Measurements from ENCODE around the gene TEX264. TPM values are rescaled to one million over a fixed set of nuclear protein-coding genes. Genes with fewer than 3 reads are reported as not detected.

Gene TEX264
- total RNA-seq, 1 donor from 2014 or later, result 28.2 TPM

DNA sequence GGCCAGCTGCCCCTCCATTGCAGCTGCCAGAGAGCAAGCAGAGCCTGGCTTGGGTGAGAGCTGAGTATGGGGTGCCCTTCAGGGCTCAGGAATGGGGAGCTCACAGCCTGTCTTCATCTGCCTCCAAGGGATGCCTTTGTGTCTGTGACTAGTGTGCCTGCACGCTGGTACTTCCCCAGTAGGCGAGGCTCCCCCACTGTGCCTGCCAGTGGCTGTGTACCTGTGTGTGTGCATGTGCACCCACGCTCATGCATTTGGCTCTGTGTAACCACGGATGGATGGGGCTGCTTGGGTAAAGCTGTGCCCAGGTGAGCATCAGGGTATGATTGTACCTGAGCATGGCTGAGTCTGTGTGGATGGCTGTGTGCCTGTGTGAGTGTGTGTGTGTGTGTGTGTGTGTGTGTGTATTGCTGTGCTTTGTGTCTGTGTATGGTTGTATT is 33.5 kb downstream of the TEX264 start:
- Histone ChIP-seq H3K79me2 (ENCODE audit: insufficient read depth, low read length) (no peaks in the 10 kb centered on the region), H4K20me1 (ENCODE audit: insufficient read depth, low read length) (peaks cover 36% of the 10 kb centered on the region), H3K9me3 (ENCODE audit: insufficient read depth, low read depth, low read length) (no peaks in the 10 kb centered on the region), H3K4me3 (ENCODE audit: insufficient read depth, low read depth, low read length) (no peak overlapping the region), H3K4me2 (ENCODE audit: low read length) (no peak overlapping the region), H3K4me1 (ENCODE audit: insufficient read depth, low read length) (peaks cover 7% of the 10 kb centered on the region), H2AFZ (ENCODE audit: low read depth, low read length) (no peak overlapping the region), H3K36me3 (ENCODE audit: insufficient read depth, low read length) (no peaks in the 10 kb centered on the region), H3K27ac (ENCODE audit: low read depth, low read length) (no peak overlapping the region), H3K27me3 (ENCODE audit: insufficient read depth, low read length) (peaks cover 14% of the 10 kb centered on the region), H3K9ac (ENCODE audit: low read length) (no peak overlapping the region)
- FAIRE-seq (no peak), DNase-seq (ENCODE audit: low read depth) (no peak)
- Mint-ChIP-seq H3K27me3 (ENCODE audit: low read depth, unreplicated experiment) (peaks cover 23% of the 10 kb centered on the region), H3K9me3 (ENCODE audit: unreplicated experiment) (no peaks in the 10 kb centered on the region), H3K27ac (ENCODE audit: unreplicated experiment) (no peak overlapping the region), H3K4me1 (ENCODE audit: low read depth, unreplicated experiment) (no peaks in the 10 kb centered on the region), H3K36me3 (ENCODE audit: low read depth, unreplicated experiment) (peaks cover 3% of the 10 kb centered on the region), H3K4me3 (ENCODE audit: unreplicated experiment) (no peak overlapping the region)
- TF ChIP-seq, protein P1, sequence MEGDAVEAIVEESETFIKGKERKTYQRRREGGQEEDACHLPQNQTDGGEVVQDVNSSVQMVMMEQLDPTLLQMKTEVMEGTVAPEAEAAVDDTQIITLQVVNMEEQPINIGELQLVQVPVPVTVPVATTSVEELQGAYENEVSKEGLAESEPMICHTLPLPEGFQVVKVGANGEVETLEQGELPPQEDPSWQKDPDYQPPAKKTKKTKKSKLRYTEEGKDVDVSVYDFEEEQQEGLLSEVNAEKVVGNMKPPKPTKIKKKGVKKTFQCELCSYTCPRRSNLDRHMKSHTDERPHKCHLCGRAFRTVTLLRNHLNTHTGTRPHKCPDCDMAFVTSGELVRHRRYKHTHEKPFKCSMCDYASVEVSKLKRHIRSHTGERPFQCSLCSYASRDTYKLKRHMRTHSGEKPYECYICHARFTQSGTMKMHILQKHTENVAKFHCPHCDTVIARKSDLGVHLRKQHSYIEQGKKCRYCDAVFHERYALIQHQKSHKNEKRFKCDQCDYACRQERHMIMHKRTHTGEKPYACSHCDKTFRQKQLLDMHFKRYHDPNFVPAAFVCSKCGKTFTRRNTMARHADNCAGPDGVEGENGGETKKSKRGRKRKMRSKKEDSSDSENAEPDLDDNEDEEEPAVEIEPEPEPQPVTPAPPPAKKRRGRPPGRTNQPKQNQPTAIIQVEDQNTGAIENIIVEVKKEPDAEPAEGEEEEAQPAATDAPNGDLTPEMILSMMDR (IDR thresholded peaks at IDR 0.05; ENCODE audit: insufficient read depth, low read depth, low read length), result no peak
- no peak for TF ChIP-seq EZH2 (IDR thresholded peaks at IDR 0.05; ENCODE audit: insufficient read depth, low read length)

DNA sequence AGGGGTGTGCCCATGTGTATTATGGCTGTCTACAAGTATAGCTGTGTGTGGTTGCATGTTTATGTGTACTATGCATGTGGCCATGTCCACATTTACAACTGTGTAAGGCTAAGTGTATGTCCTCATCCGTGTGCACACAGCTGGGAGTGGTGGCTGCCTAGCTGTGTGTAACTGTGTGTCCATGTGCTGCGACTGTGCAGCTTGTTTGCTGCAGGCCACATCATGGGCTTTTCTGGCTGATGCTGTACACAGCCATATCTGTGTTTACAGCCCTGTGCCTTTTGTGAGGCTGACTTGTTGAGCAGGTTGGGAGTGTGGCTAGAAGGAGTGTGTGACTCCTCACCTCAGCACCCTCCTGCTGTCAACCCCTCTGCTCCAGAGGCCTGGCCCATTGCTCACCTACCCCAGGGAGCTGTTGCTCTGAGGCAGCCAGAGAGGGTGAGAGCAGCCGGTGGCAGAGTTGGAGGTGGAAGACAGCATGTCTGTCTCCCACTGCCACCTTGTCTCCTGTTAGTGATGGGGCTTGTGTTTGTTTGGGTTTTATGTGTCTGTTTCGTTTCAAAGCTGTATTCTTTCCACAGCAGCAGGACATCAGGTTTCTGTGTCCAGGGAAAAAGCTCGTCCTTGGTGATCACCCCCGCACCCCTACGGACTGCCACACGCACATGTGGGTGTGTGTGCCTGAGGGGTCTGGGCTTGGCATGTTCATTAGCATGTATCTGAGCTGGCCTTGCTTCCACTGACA is 34.4 kb downstream of the TEX264 start:
- H3K4me1 ChIP-seq (ENCODE audit: insufficient read depth, low read length), result peaks cover 7% of the 10 kb centered on the region
- Mint-ChIP-seq H3K36me3 (ENCODE audit: low read depth, unreplicated experiment) (peaks cover 3% of the 10 kb centered on the region), H3K4me1 (ENCODE audit: low read depth, unreplicated experiment) (no peaks in the 10 kb centered on the region), H3K27ac (ENCODE audit: unreplicated experiment) (no peak overlapping the region), H3K4me3 (ENCODE audit: unreplicated experiment) (no peak overlapping the region), H3K27me3 (ENCODE audit: low read depth, unreplicated experiment) (peaks cover 23% of the 10 kb centered on the region), H3K9me3 (ENCODE audit: unreplicated experiment) (no peaks in the 10 kb centered on the region)
- H3K27ac ChIP-seq (ENCODE audit: low read depth, low read length), result no peak overlapping the region
- DNase-seq (ENCODE audit: low read depth), result no peak
- H3K36me3 ChIP-seq (ENCODE audit: insufficient read depth, low read length), result no peaks in the 10 kb centered on the region
- peaks cover 14% of the 10 kb centered on the region for H3K27me3 ChIP-seq (ENCODE audit: insufficient read depth, low read length)
- H3K4me2 ChIP-seq (ENCODE audit: low read length), result no peak overlapping the region
- H3K9me3 ChIP-seq (ENCODE audit: insufficient read depth, low read depth, low read length), result no peaks in the 10 kb centered on the region
- peaks cover 36% of the 10 kb centered on the region for H4K20me1 ChIP-seq (ENCODE audit: insufficient read depth, low read length)
- no peaks in the 10 kb centered on the region for H3K79me2 ChIP-seq (ENCODE audit: insufficient read depth, low read length)
- no peak overlapping the region for H2AFZ ChIP-seq (ENCODE audit: low read depth, low read length)
- H3K9ac ChIP-seq (ENCODE audit: low read length), result no peak overlapping the region
- H3K4me3 ChIP-seq (ENCODE audit: insufficient read depth, low read depth, low read length), result no peak overlapping the region
- TF ChIP-seq, protein P1 (IDR thresholded peaks at IDR 0.05; ENCODE audit: insufficient read depth, low read depth, low read length), result no peak
- no peak for TF ChIP-seq EZH2 (IDR thresholded peaks at IDR 0.05; ENCODE audit: insufficient read depth, low read length)
- no peak for FAIRE-seq

DNA sequence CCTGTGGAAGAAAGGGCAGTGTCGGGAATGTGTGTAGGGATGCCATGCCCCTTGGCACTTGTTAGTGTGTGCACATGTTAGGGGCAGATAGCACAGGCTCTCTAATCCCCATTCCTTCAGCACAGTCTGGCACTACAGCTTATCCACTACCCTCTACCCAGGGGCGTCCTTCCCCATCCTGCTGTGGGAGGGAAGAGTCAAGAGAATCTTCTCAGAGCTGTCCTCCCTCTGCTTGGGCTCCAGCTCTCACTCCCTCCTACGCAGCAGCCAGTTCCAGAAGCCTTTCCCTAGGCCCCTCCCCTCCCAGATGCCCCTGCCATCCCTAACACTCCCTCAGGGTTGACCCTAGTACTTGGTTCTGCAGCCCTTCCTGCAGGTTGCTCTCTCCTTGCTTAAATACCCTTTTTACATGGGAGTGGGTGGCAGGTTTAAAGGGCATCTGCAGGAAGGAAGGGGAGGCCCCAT is 35.0 kb downstream of the TEX264 start:
- Histone ChIP-seq H3K9me3 (ENCODE audit: insufficient read depth, low read depth, low read length) (no peaks in the 10 kb centered on the region), H2AFZ (ENCODE audit: low read depth, low read length) (no peak overlapping the region), H3K4me2 (ENCODE audit: low read length) (no peak overlapping the region), H3K27me3 (ENCODE audit: insufficient read depth, low read length) (peaks cover 14% of the 10 kb centered on the region), H3K4me1 (ENCODE audit: insufficient read depth, low read length) (peaks cover 7% of the 10 kb centered on the region), H3K79me2 (ENCODE audit: insufficient read depth, low read length) (no peaks in the 10 kb centered on the region), H3K4me3 (ENCODE audit: insufficient read depth, low read depth, low read length) (no peak overlapping the region), H3K27ac (ENCODE audit: low read depth, low read length) (no peak overlapping the region), H3K9ac (ENCODE audit: low read length) (no peak overlapping the region), H3K36me3 (ENCODE audit: insufficient read depth, low read length) (no peaks in the 10 kb centered on the region), H4K20me1 (ENCODE audit: insufficient read depth, low read length) (peaks cover 36% of the 10 kb centered on the region)
- H3K36me3 Mint-ChIP-seq (ENCODE audit: low read depth, unreplicated experiment), result peaks cover 3% of the 10 kb centered on the region
- H3K4me1 Mint-ChIP-seq (ENCODE audit: low read depth, unreplicated experiment), result no peaks in the 10 kb centered on the region
- FAIRE-seq (no peak), DNase-seq (ENCODE audit: low read depth) (no peak)
- no peak overlapping the region for H3K4me3 Mint-ChIP-seq (ENCODE audit: unreplicated experiment)
- H3K9me3 Mint-ChIP-seq (ENCODE audit: unreplicated experiment), result no peaks in the 10 kb centered on the region
- H3K27ac Mint-ChIP-seq (ENCODE audit: unreplicated experiment), result no peak overlapping the region
- H3K27me3 Mint-ChIP-seq (ENCODE audit: low read depth, unreplicated experiment), result peaks cover 23% of the 10 kb centered on the region
- TF ChIP-seq, protein P1 (IDR thresholded peaks at IDR 0.05; ENCODE audit: insufficient read depth, low read depth, low read length), result no peak
- TF ChIP-seq EZH2 (IDR thresholded peaks at IDR 0.05; ENCODE audit: insufficient read depth, low read length), result no peak
